ENCODE results near the gene TSHZ2.

DNA sequence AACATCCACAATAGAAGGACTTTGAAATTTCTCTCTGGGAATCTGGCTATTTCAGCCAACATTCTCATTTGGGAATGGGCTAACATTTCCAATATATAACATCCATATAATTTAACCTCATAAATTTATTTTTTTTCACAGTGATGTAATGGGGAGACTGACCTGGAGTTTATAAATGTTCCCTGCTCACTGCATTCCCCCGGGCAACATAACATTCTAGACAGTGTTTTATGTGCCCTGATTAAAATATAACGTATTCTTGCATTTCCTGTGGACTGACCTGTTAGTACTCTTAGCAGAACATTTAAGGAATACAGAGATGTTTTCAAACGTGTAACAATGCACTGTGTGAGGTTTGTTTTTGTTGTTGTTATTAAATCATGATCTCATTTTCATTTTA, 20.9 kb downstream of the TSHZ2 start:
- TF ChIP-seq, protein P1, sequence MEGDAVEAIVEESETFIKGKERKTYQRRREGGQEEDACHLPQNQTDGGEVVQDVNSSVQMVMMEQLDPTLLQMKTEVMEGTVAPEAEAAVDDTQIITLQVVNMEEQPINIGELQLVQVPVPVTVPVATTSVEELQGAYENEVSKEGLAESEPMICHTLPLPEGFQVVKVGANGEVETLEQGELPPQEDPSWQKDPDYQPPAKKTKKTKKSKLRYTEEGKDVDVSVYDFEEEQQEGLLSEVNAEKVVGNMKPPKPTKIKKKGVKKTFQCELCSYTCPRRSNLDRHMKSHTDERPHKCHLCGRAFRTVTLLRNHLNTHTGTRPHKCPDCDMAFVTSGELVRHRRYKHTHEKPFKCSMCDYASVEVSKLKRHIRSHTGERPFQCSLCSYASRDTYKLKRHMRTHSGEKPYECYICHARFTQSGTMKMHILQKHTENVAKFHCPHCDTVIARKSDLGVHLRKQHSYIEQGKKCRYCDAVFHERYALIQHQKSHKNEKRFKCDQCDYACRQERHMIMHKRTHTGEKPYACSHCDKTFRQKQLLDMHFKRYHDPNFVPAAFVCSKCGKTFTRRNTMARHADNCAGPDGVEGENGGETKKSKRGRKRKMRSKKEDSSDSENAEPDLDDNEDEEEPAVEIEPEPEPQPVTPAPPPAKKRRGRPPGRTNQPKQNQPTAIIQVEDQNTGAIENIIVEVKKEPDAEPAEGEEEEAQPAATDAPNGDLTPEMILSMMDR (IDR thresholded peaks at IDR 0.05): no peak
- TF ChIP-seq POLR2A (IDR thresholded peaks at IDR 0.05; ENCODE audit: low read depth) (no peak), EP300 (IDR thresholded peaks at IDR 0.05) (no peak), POLR2AphosphoS5 (IDR thresholded peaks at IDR 0.05) (no peak)

Measured in esophagus muscularis mucosa (tissue), 4 donors.